GM23338 (cell line): ENCODE results near the gene CFAP300. TPM values are rescaled to one million over a fixed set of nuclear protein-coding genes. Genes with fewer than 3 reads are reported as not detected.
A peak's percentile ranks its signal among the peaks of the same experiment; 100 is the strongest.

ENCODE experiments used
- ATAC-seq: fragments of 200-7000 bp; cut with Tn5 transposase; 3 replicates; pipeline ENCODE4 v1.9.1; 2020
- DNase-seq: peaks from one replicate; pipeline ENCODE4 v3.0.0-alpha.2; 2015; ENCODE audit warnings: low spot score
- H2AFZ ChIP-seq: fragments of 200-600 bp; sonication (generic); 2 replicates; pipeline ENCODE4 v1.8.0; 2016; ENCODE audit warnings: antibody characterized with exemption, mild to moderate bottlenecking, moderate library complexity
- H3F3A ChIP-seq: fragments of 200-600 bp; sonication (generic); replicated peaks from 2 replicates; pipeline ENCODE4 v1.8.0; 2017; ENCODE audit warnings: antibody characterized with exemption, mixed run types, low read depth
- H3K27ac ChIP-seq: fragments of 200-600 bp; sonication (generic); 2 replicates; pipeline ENCODE4 v1.6.1; 2016; ENCODE audit warnings: low read depth
- H3K27me3 ChIP-seq: fragments of 200-600 bp; sonication (generic); 2 replicates; pipeline ENCODE4 v1.8.0; 2016; ENCODE audit warnings: mild to moderate bottlenecking, mixed run types, moderate library complexity; ENCODE audit not compliant: insufficient read depth
- H3K36me3 ChIP-seq: fragments of 200-600 bp; sonication (generic); 2 replicates; pipeline ENCODE4 v1.8.0; 2016; ENCODE audit warnings: mild to moderate bottlenecking; ENCODE audit not compliant: insufficient read depth
- H3K4me1 ChIP-seq: fragments of 200-600 bp; sonication (generic); 2 replicates; pipeline ENCODE4 v1.8.0; 2016; ENCODE audit warnings: mild to moderate bottlenecking, moderate library complexity; ENCODE audit not compliant: insufficient read depth
- H3K4me2 ChIP-seq: fragments of 200-600 bp; sonication (generic); 2 replicates; pipeline ENCODE4 v1.7.1; 2017; ENCODE audit warnings: mixed run types
- H3K4me3 ChIP-seq: fragments of 200-600 bp; sonication (generic); 2 replicates; pipeline ENCODE4 v1.6.1; 2016; ENCODE audit warnings: mixed run types
- H3K79me2 ChIP-seq: fragments of 200-600 bp; sonication (generic); replicated peaks from 2 replicates; pipeline ENCODE4 v1.8.0; 2017; ENCODE audit warnings: mild to moderate bottlenecking; ENCODE audit not compliant: insufficient read depth
- H3K9me2 ChIP-seq: fragments of 200-600 bp; sonication (generic); 2 replicates; pipeline ENCODE4 v1.8.0; 2017; ENCODE audit not compliant: insufficient read depth
- H4K20me1 ChIP-seq: fragments of 200-600 bp; sonication (generic); replicated peaks from 2 replicates; pipeline ENCODE4 v1.8.0; 2017; ENCODE audit warnings: mild to moderate bottlenecking; ENCODE audit not compliant: insufficient read depth
- H3K27ac Mint-ChIP-seq: 2 replicates; pipeline ENCODE4 v1.8.0; 2020; ENCODE audit warnings: inconsistent platforms, mild to moderate bottlenecking, moderate library complexity, mixed read lengths
- H3K27me3 Mint-ChIP-seq: 3 replicates; pipeline ENCODE4 v1.8.0; 2022; ENCODE audit warnings: low read depth, mild to moderate bottlenecking, moderate library complexity, mixed read lengths, inconsistent platforms; ENCODE audit not compliant: insufficient read depth, poor library complexity
- H3K36me3 Mint-ChIP-seq: 3 replicates; pipeline ENCODE4 v1.8.0; 2021; ENCODE audit warnings: low read depth, mild to moderate bottlenecking, inconsistent platforms, moderate library complexity, mixed read lengths
- H3K4me1 Mint-ChIP-seq: 3 replicates; pipeline ENCODE4 v1.8.0; 2020; ENCODE audit warnings: mild to moderate bottlenecking, inconsistent platforms, mixed read lengths
- H3K4me3 Mint-ChIP-seq: 3 replicates; pipeline ENCODE4 v1.8.0; 2021; ENCODE audit warnings: moderate library complexity, mild to moderate bottlenecking, inconsistent platforms, mixed read lengths
- H3K9me3 Mint-ChIP-seq: 3 replicates; pipeline ENCODE4 v1.8.0; 2020; ENCODE audit warnings: moderate library complexity, mild to moderate bottlenecking, inconsistent platforms, mixed read lengths
- ETS1 ChIP-seq: IDR thresholded peaks from 2 replicates; pipeline ENCODE4 v1.6.1; 2016; ENCODE audit warnings: antibody characterized with exemption
- EZH2phosphoT487 ChIP-seq: fragments of 200-600 bp; sonication (generic); IDR thresholded peaks from one replicate; pipeline ENCODE4 v1.8.1; 2018; ENCODE audit warnings: antibody characterized with exemption; ENCODE audit not compliant: unreplicated experiment
- NANOG ChIP-seq: IDR thresholded peaks from 2 replicates; pipeline ENCODE4 v1.6.1; 2016; ENCODE audit warnings: antibody characterized with exemption, borderline replicate concordance
- REST ChIP-seq: IDR thresholded peaks from one replicate; pipeline ENCODE4 v1.6.1; 2018; ENCODE audit warnings: antibody characterized with exemption; ENCODE audit not compliant: unreplicated experiment
- ZNF462 ChIP-seq: fragments of 250-450 bp; sonication (Bioruptor Pico); IDR thresholded peaks from 2 replicates; pipeline ENCODE4 v1.5.0; 2020; ENCODE audit warnings: mild to moderate bottlenecking, moderate library complexity
- polyA plus RNA-seq: library from polyadenylated mRNA; unstranded; fragments of >200 nt; fragmentation: Nextera tagmentation; extraction: Ambion mirVana; gene quantifications from 2 replicates; pipeline ENCODE4 v1.2.1, GENCODE V29; 2016
- total RNA-seq: library from RNA; depleted of rRNA; stranded (reverse); fragments of >200 nt; shearing (Covaris generic); gene quantifications from 2 replicates; pipeline ENCODE4 v1.2.3, GENCODE V29; 2014

The CFAP300 gene
- total and polyA plus RNA-seq, 2 experiments from 2014 or later: 1.4 to 6.0 TPM

- H3F3A ChIP-seq: no peaks in the 10 kb centered on the region
- no peaks in the 10 kb centered on the region for H3K36me3 ChIP-seq
- H3K79me2 ChIP-seq: no peaks in the 10 kb centered on the region
- H3K4me3 ChIP-seq: no peak overlapping the region
- H4K20me1 ChIP-seq: no peaks in the 10 kb centered on the region
- TF ChIP-seq NANOG (no peak), EZH2phosphoT487 (no peak), ETS1 (no peak), ZNF462 (CRISPR knock-in tag) (no peak)
- peaks cover 5% of the 10 kb centered on the region; the same call in 1 of the 2 replicates for H3K4me1 ChIP-seq
- Mint-ChIP-seq H3K27ac (no peak overlapping the region), H3K9me3 (no peaks in the 10 kb centered on the region), H3K4me3 (no peak overlapping the region), H3K36me3 (no peaks in the 10 kb centered on the region), H3K4me1 (peaks cover 2% of the 10 kb centered on the region; the same call in 1 of the 3 replicates), H3K27me3 (peaks cover 6% of the 10 kb centered on the region)
- no peak overlapping the region; the same call in 1 of the 2 replicates for H2AFZ ChIP-seq
- H3K9me2 ChIP-seq: no peaks in the 10 kb centered on the region
- no peaks in the 10 kb centered on the region for H3K27me3 ChIP-seq
- H3K4me2 ChIP-seq: no peak overlapping the region
- no peak for ATAC-seq
- DNase-seq: no peak
- H3K27ac ChIP-seq: no peak overlapping the region
Measured at GRCh38 chr11:102012946-102013345, 34.3 kb upstream of the CFAP300 start.

GRCh38 chr11:102014756-102015155, 32.5 kb upstream of the CFAP300 start:
- Histone ChIP-seq H3K4me3 (no peak overlapping the region), H3K27ac (no peak overlapping the region), H3K79me2 (no peaks in the 10 kb centered on the region), H3K9me2 (no peaks in the 10 kb centered on the region), H3K36me3 (no peaks in the 10 kb centered on the region), H3K4me1 (peaks cover 5% of the 10 kb centered on the region; the same call in 1 of the 2 replicates), H2AFZ (peak overlapping the region; percentile 87), H3K4me2 (no peak overlapping the region), H3K27me3 (no peaks in the 10 kb centered on the region), H3F3A (no peaks in the 10 kb centered on the region), H4K20me1 (no peaks in the 10 kb centered on the region)
- no peaks in the 10 kb centered on the region for H3K36me3 Mint-ChIP-seq
- peaks cover 6% of the 10 kb centered on the region for H3K27me3 Mint-ChIP-seq
- H3K4me3 Mint-ChIP-seq: no peak overlapping the region
- no peak for DNase-seq
- H3K4me1 Mint-ChIP-seq: peaks cover 2% of the 10 kb centered on the region; the same call in 1 of the 3 replicates
- H3K9me3 Mint-ChIP-seq: no peaks in the 10 kb centered on the region
- ATAC-seq: no peak
- no peak overlapping the region for H3K27ac Mint-ChIP-seq
- no peak for TF ChIP-seq REST
